ENCODE measurements around the gene TMEM270. TPM values are rescaled to one million over a fixed set of nuclear protein-coding genes. Genes with fewer than 3 reads are reported as not detected.
"Not testable (repeated sequence)": the region's sequence is repeated elsewhere in the genome, so short reads cannot be mapped to it uniquely, and the experiment has no call there.

Gene TMEM270
- total RNA-seq, 2 donors from 2014 or later = 4.9 TPM; not detected in 1

- 85% methylated on average over 7 of the region's 7 CpGs for WGBS
- intact Hi-C loops (cut with DNase I) = no loop called here
- Histone ChIP-seq H3K36me3 (no peaks in the 10 kb centered on the region), H3K27me3 (replicated peaks; ENCODE audit: insufficient read depth) (no peaks in the 10 kb centered on the region), H3K9me3 (no peaks in the 10 kb centered on the region), H3K4me3 (no peak overlapping the region), H3K27ac (no peak overlapping the region), H3K4me1 (replicated peaks) (no peaks in the 10 kb centered on the region)
- TF ChIP-seq POLR2A (IDR thresholded peaks at IDR 0.05) (no peak), CTCF (IDR thresholded peaks at IDR 0.05) (no peak), POLR2AphosphoS5 (IDR thresholded peaks at IDR 0.05) (no peak)
- DNase-seq (ENCODE audit: low spot score) = no peak
These were observed 40.9 kb upstream of the TMEM270 start for GRCh38 chr7:73820013-73820412.

GRCh38 chr7:73821597-73822285 is 39.2 kb upstream of the TMEM270 start:
- intact Hi-C loops (cut with DNase I); DNase-seq (ENCODE audit: low spot score): not testable (repeated sequence)
- 94% methylated on average over 14 of the region's 14 CpGs for WGBS

GRCh38 chr7:73822319-73823173 is 38.4 kb upstream of the TMEM270 start:
- H3K4me1 ChIP-seq (replicated peaks) = peaks cover 8% of the 10 kb centered on the region
- WGBS = 39% methylated on average over 15 of the region's 15 CpGs
- no peaks in the 10 kb centered on the region for H3K36me3 ChIP-seq
- intact Hi-C loops (cut with DNase I) = no loop called here
- no peaks in the 10 kb centered on the region for H3K9me3 ChIP-seq
- peak; percentile 59 for DNase-seq (ENCODE audit: low spot score)
- no peaks in the 10 kb centered on the region for H3K27me3 ChIP-seq (replicated peaks; ENCODE audit: insufficient read depth)
- no peak overlapping the region for H3K4me3 ChIP-seq
- TF ChIP-seq CTCF (IDR thresholded peaks at IDR 0.05) = no peak
- TF ChIP-seq POLR2A (IDR thresholded peaks at IDR 0.05) = peak; percentile 30
- peak overlapping the region; percentile 27 to 63 for H3K27ac ChIP-seq

More at GRCh38 chr7:73821597-73822285, 39.2 kb upstream of the TMEM270 start:
- not testable (repeated sequence) for H3K4me1 ChIP-seq (replicated peaks); H3K9me3 ChIP-seq; H3K27me3 ChIP-seq (replicated peaks; ENCODE audit: insufficient read depth); H3K4me3 ChIP-seq; H3K36me3 ChIP-seq
- H3K27ac ChIP-seq = peak overlapping the region in 1 of 2 donors; percentile 63

- Histone ChIP-seq H3K4me1 (replicated peaks) (peaks cover 9% of the 10 kb centered on the region), H3K27me3 (replicated peaks; ENCODE audit: insufficient read depth) (no peaks in the 10 kb centered on the region), H3K9me3 (no peaks in the 10 kb centered on the region), H3K36me3 (no peaks in the 10 kb centered on the region), H3K27ac (peak overlapping the region in 1 of 2 donors; percentile 63), H3K4me3 (no peak overlapping the region)
- DNase-seq (ENCODE audit: low spot score) = no peak
- WGBS = 80% methylated on average over 5 of the region's 5 CpGs
- intact Hi-C loops (cut with DNase I) = no loop called here
- TF ChIP-seq POLR2AphosphoS5 (IDR thresholded peaks at IDR 0.05) (no peak), CTCF (IDR thresholded peaks at IDR 0.05) (no peak), POLR2A (IDR thresholded peaks at IDR 0.05) (no peak)
These were observed 37.7 kb upstream of the TMEM270 start for GRCh38 chr7:73823257-73823656.

GRCh38 chr7:73823873-73824592 is 36.9 kb upstream of the TMEM270 start:
- no peak overlapping the region for H3K4me3 ChIP-seq
- TF ChIP-seq CTCF (IDR thresholded peaks at IDR 0.05) = no peak
- no peak for TF ChIP-seq POLR2A (IDR thresholded peaks at IDR 0.05)
- no peak for TF ChIP-seq POLR2AphosphoS5 (IDR thresholded peaks at IDR 0.05)
- no peak for DNase-seq (ENCODE audit: low spot score)
- H3K27ac ChIP-seq = no peak overlapping the region
- H3K4me1 ChIP-seq (replicated peaks) = peaks cover 17% of the 10 kb centered on the region
- WGBS = 89% methylated on average over 11 of the region's 11 CpGs
- H3K27me3 ChIP-seq (replicated peaks; ENCODE audit: insufficient read depth) = no peaks in the 10 kb centered on the region
- H3K36me3 ChIP-seq = no peaks in the 10 kb centered on the region
- H3K9me3 ChIP-seq = no peaks in the 10 kb centered on the region
- intact Hi-C loops (cut with DNase I) = no loop called here
